ENCODE results near the gene SOX6.
A peak's percentile ranks its signal among the peaks of the same experiment; 100 is the strongest.

Gene SOX6

GRCh38 chr11:15969281-15969680 is 387.1 kb downstream of the SOX6 start:
- H3F3A ChIP-seq (ENCODE audit: low read depth) = no peaks in the 10 kb centered on the region
- no peaks in the 10 kb centered on the region for H3K79me2 ChIP-seq (ENCODE audit: insufficient read depth, low read length)
- TF ChIP-seq EZH2phosphoT487 (IDR thresholded peaks at IDR 0.05; ENCODE audit: borderline replicate concordance) = no peak
- TF ChIP-seq CTCF (conservative IDR thresholded peaks at IDR 0.05; ENCODE audit: low read length) = no peak
- no peaks in the 10 kb centered on the region for H3K36me3 ChIP-seq (ENCODE audit: insufficient read depth, low read length)
- H3K4me1 ChIP-seq (ENCODE audit: insufficient read depth, low read length, poor library complexity, severe bottlenecking) = peaks cover 15% of the 10 kb centered on the region
- H3K9me3 ChIP-seq (ENCODE audit: insufficient read depth, low read depth, low read length) = no peaks in the 10 kb centered on the region
- H4K20me1 ChIP-seq (ENCODE audit: insufficient read depth, low read length, poor library complexity, severe bottlenecking) = no peaks in the 10 kb centered on the region
- H2AFZ ChIP-seq (ENCODE audit: low read length) = peak overlapping the region; percentile 82
- H3K4me2 ChIP-seq (ENCODE audit: low read depth, low read length, poor library complexity, severe bottlenecking) = peak overlapping the region; percentile 64
- no peaks in the 10 kb centered on the region for H3K9me2 ChIP-seq (replicated peaks; ENCODE audit: low read depth, low read length)
- H3K27me3 ChIP-seq (ENCODE audit: insufficient read depth, low read length, poor library complexity, severe bottlenecking) = no peaks in the 10 kb centered on the region
- H3K9ac ChIP-seq (ENCODE audit: low read depth, low read length, poor library complexity, severe bottlenecking) = peak overlapping the region; percentile 56
- H3K4me3 ChIP-seq (ENCODE audit: low read length, poor library complexity, severe bottlenecking) = peak overlapping the region; percentile 50

GRCh38 chr11:15968461-15969130 is 387.8 kb downstream of the SOX6 start:
- Histone ChIP-seq H3K27me3 (ENCODE audit: insufficient read depth, low read length, poor library complexity, severe bottlenecking) (no peaks in the 10 kb centered on the region), H3K4me3 (ENCODE audit: low read length, poor library complexity, severe bottlenecking) (peak overlapping the region; percentile 50), H3K4me2 (ENCODE audit: low read depth, low read length, poor library complexity, severe bottlenecking) (peak overlapping the region; percentile 64), H3F3A (ENCODE audit: low read depth) (no peaks in the 10 kb centered on the region), H4K20me1 (ENCODE audit: insufficient read depth, low read length, poor library complexity, severe bottlenecking) (no peaks in the 10 kb centered on the region), H2AFZ (ENCODE audit: low read length) (peak overlapping the region; percentile 82), H3K36me3 (ENCODE audit: insufficient read depth, low read length) (no peaks in the 10 kb centered on the region), H3K4me1 (ENCODE audit: insufficient read depth, low read length, poor library complexity, severe bottlenecking) (peaks cover 15% of the 10 kb centered on the region), H3K9ac (ENCODE audit: low read depth, low read length, poor library complexity, severe bottlenecking) (peak overlapping the region; percentile 56), H3K79me2 (ENCODE audit: insufficient read depth, low read length) (no peaks in the 10 kb centered on the region), H3K9me3 (ENCODE audit: insufficient read depth, low read depth, low read length) (no peaks in the 10 kb centered on the region), H3K9me2 (replicated peaks; ENCODE audit: low read depth, low read length) (no peaks in the 10 kb centered on the region)
- TF ChIP-seq EZH2phosphoT487 (IDR thresholded peaks at IDR 0.05; ENCODE audit: borderline replicate concordance) = no peak
- TF ChIP-seq CTCF (conservative IDR thresholded peaks at IDR 0.05; ENCODE audit: low read length) = no peak

GRCh38 chr11:15967966-15968365 is 388.4 kb downstream of the SOX6 start:
- Histone ChIP-seq H4K20me1 (ENCODE audit: insufficient read depth, low read length, poor library complexity, severe bottlenecking) (no peaks in the 10 kb centered on the region), H3K27me3 (ENCODE audit: insufficient read depth, low read length, poor library complexity, severe bottlenecking) (no peaks in the 10 kb centered on the region), H3K9ac (ENCODE audit: low read depth, low read length, poor library complexity, severe bottlenecking) (peak overlapping the region; percentile 56), H3K4me1 (ENCODE audit: insufficient read depth, low read length, poor library complexity, severe bottlenecking) (peaks cover 15% of the 10 kb centered on the region), H3K9me3 (ENCODE audit: insufficient read depth, low read depth, low read length) (no peaks in the 10 kb centered on the region), H3F3A (ENCODE audit: low read depth) (no peaks in the 10 kb centered on the region), H3K9me2 (replicated peaks; ENCODE audit: low read depth, low read length) (no peaks in the 10 kb centered on the region), H2AFZ (ENCODE audit: low read length) (peak overlapping the region; percentile 72), H3K4me2 (ENCODE audit: low read depth, low read length, poor library complexity, severe bottlenecking) (no peak overlapping the region), H3K79me2 (ENCODE audit: insufficient read depth, low read length) (no peaks in the 10 kb centered on the region), H3K36me3 (ENCODE audit: insufficient read depth, low read length) (no peaks in the 10 kb centered on the region), H3K4me3 (ENCODE audit: low read length, poor library complexity, severe bottlenecking) (no peak overlapping the region)
- no peak for TF ChIP-seq CTCF (conservative IDR thresholded peaks at IDR 0.05; ENCODE audit: low read length)

All from Loucy (cell line).